DMS153 treated with DMSO at 0.1 percent for 48 hours (cell line): Measurements from ENCODE around the gene SMAD7.
A peak's percentile ranks its signal among the peaks of the same experiment; 100 is the strongest.

ENCODE experiments used
- DNase-seq: peaks from one replicate; lab custom pipeline; 2025; ENCODE audit not compliant: unreplicated experiment; lab: John Stamatoyannopoulos, UW

Gene SMAD7

DNA sequence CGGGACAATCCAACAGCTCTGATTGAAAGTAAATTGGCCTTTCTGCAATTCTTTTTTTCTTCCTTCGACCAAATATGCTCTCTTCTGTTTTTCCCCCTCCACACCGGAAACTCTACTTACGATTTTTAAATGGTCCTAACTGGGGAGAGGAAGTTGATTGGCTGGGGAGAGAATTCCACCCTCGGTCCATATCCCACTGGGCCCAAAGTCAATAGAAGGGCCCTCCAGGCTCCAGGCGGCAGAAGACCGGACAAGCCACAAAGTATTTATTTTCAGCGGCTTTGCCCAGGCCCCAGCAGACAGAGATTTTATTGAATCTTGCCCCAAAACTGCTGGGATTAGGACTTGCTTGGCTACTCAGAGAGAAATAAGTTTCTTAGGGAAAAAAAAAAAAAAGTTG lies 37.1 kb upstream of the SMAD7 start:
- no peak for DNase-seq

DNA sequence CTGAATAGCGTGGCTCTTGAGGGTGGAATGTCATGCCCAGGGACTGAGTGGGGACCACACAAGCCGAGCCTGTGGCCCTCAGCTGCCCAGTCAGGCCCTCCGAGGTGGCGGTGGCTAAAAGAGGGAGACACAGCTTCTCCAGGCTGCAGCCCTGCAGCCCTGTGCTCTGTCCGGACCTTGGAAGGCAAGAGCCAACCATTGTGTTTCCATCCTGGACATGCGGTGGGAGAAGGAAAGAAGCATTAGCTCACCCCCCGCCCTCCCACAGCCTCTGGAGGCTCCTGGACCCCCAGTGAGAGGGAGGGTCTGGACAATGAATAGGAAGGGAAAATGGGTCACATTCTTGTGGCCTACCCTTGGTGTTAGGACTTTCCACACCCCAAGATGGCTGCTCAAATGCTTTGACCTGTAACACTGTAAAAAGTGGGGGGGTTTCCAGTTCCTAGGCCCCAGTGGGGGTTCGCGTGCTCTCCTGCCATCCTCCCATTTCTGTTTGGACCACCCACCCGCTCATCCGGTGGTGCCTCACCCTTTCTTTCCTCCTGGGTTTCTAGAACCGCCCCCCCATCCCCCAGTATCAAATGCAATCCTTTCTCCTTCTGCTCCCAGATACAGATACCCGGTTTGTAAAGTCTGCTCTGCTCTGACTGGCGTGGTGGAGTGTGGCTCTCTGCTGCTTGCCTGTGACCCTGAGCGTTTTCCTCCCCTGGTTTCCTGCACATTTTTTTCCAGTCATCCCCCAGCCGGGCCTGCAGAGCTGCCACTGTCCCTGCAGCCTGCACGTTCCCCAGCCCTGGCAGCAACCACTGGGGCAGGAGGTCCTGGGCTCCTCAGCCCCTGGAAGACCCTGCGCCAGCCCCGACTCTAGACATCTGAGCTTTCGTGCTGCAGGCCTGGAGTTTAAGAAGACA lies 36.3 kb upstream of the SMAD7 start:
- DNase-seq = no peak

DNA sequence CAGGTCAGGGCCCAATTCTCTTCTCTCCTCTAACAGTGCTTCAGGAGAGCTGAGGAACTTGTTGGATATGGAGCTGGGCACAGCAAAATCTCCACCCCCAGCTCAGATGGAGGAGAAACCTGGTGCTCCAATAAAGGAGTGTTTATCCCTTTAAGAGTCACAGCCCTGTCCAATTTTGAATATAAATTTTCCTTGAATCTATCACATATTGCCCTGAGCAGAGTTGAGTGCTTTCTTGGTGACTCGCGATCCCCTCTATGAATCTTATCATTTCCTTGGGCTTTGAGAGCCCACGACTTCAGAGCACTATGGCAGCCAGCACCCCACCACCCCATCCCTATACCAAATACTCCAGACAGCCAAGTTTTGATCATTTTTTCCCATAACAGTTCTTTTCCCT lies 34.4 kb upstream of the SMAD7 start:
- no peak for DNase-seq

DNA sequence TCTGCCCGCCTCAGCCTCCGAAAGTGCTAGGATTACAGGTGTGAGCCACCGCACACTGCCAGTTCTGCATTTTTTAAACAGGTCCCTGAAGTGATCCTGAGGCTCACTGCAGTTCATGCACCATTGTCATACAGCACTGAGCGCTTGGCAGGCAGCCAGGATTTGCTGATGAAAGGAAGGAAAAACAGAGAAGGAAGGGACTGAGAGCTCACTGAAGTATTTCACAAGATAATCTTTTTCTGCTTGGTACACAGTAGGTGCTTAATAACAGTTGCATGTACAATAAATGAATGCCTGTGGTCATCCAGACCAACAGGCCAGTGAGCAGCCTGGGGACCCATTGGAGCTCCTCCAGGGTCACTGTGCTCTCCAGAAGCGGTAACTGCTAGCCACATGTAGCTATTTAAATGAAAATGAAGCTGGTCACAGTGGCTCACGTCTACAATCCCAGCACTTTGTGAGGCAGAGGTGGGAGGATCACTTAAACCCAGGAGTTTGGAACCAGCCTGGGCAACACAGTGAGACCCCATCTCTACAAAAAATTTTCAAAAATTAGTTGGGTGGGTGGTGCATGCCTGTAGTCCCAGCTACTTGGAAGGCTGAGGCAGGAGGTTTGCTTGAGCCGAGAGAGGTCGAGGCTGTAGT lies 33.1 kb upstream of the SMAD7 start:
- DNase-seq = peak; percentile 50

DNA sequence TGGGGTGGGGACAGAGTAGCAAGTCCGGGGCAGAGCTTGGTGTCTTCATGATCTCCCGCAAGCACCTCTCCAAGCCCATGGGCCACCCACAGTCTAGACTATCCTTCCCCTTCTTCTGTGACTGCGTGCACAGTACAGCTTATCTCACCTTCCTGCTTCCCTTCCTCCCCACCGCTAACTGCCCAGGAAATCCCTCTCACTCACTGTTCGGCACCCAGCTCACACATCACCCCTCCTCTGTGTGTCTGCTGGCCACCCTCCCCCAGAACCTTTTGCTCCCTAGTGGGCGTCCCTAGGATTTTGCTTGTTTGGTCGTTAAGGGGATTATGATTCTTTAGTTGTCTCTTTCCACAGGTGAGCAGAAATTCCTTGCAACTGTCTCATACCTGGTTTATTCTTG lies 31.5 kb upstream of the SMAD7 start:
- DNase-seq = no peak

DNA sequence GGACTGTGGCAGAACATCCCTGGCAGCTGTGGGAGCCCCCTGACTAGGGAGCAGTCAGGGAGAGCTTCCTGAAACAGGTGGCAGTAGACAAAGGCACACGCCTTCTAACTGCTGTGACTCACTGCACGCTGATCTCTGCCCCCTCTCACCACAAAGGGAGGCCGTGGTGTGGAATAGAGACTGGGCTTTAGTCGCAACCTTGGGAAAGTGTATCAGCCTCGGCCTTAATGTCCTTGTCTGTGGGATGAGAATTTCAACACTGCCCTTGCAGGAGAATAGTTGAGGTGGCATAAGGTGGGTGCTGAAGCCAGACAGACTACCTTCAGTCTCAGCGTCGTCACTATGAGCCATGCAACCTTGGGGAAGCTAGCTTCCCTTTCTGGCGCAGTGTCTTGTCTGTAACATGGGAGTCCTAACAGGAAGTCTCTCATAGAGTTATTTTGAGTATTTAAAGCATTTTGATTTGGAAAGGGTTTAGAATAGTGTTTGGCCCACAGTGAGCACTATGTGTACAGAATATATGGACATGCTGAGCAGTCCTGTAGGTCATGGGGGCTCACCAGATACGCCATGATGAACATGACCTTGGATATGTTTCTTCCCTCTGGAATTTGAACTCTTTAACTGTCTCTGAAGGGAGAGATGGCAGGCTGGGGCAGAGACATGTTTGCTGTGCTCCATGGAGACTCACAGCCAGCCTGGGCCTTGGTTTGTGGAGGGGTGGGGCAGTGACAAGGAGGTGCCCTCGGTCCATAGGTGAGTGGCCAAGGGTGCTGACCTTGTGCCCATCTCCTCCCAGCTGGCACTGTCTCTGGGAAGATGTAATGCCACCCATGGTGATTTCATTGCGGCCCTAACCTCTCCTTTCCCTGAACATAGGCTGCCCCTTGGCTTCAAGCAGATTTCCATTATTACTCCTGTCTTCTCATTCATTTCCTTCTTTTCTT lies 29.5 kb upstream of the SMAD7 start:
- no peak for DNase-seq

DNA sequence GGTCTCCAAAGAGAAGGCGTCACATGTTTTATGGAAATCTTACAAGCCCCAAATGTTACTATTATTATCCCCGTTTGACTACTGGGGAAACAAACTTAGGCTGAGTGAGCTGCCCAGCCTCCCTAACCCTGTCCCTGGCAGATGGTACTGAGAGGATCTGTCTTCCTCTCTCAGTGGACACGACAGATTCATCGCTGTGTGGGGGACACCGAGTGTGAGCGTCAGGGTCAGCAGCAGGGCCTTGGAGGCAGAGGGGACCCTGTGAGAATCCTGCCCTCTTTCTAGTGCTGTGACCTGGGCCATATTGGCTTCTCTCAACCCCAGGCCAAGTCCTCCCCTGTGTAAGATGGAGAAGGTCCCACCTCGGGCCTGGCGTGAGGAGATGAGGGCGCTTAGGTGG lies 27.1 kb upstream of the SMAD7 start:
- DNase-seq = no peak

DNA sequence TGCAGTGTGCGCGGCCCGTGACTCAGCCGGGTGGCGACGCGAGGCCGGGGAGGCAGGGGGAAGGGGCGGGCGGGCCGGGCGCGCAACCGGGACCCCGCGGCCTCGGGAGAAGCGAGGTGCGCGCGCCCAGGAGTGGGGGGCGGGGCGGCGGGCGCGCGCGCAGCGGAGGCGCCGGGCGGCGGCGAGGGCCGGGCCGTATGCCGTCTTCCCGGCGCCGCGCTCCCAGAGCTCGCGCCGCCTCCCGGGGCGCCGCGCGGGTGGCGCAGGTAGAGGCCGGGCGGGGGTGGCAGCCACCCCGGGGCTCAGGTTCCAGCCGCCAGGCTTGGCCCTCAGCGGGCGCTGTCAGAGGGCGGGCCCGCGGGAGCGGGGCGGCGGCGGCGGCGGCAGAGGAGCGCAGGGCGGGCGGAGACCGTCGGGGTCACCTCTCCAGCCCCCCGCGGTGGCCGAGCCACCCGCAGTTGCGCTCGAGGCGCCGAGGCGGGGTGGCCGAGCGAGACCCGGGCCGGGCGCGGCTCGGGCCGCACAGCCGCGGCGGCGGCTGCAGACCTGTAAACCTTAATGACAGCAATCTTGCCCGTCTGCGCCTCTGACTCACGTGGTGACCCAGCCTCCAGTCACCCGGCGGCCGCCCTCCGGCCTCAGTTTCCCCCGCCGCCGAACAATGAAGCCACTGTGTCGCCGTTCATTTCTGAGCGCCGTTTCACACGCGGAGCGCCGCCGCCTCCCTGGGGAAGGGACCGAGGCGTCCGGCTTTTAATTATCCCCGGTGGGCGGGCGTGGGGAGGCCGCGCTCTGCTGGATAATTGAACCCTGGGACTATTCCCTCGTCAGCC lies 25.3 kb upstream of the SMAD7 start:
- DNase-seq = peak; percentile 51

DNA sequence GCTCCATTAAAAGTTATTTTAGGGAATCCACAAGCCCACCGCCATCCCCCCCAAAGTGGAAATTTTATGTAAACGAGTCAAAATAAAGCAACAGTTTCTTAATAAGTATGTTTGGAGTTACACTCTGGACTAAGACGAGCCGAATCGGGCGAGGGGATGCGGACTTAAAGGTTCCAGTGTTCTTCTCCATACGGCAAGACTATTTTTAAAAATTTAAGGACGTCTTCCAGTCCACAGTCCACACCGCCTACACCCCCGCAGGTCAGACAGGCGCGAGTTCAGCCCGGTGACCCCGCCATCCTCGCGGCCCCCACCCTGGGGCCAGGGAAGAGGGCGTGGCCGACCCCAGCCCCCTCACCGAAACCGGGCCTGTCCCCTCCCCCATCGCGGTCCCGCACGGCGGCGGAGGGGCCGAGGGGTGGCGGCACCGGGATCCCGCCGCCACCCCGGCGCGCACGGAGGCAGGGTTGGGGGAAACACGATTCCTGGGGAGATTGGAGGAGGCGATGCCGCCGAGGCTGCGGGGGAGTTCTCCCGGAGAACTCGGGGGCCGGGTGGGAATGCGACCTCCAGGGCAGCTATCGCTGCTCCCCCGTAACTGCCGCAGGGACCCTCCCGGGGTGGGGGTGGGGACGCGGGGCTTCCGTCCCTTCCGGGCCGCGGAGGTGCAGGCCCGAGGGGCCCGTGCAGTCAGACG lies 24.5 kb upstream of the SMAD7 start:
- no peak for DNase-seq

DNA sequence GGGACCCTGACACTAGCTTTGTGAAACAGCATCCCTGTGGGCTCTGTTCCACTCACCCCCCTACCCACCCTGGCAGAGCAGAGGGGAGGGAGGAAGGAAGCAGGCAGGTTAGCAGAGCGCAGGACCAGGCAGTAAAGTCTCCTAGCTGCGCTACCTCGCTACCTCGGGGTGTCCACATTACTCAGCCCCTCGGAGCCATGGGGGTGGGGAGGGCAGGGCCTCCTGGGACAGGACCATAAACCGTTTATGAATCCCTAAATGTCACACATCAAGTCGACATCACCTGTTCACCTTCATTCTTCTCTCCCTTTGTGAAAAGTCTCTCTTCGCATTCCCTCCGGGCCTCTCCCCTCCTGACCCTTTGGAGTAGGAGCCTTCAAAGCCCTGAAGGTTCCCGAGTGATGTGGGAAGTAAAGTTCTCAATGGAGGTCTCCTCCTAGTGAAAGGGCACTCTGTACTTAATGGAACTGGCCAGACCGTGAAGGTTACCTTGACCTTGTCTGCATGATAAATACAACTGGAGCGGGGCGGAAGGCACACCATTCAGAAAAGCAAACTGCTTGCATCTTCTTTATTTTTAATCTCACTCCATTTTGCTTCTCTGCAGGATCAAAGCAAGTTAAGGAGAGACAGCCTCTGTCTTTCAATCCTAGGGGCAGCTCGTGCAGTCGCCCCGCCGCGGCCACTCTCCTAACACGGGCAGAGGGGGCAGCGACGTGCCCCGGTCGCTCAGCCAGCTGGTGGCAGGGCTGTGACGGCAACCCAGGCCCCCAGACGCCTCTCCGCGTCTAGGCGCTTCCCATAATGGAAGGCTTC lies 23.7 kb upstream of the SMAD7 start:
- DNase-seq = no peak

DNA sequence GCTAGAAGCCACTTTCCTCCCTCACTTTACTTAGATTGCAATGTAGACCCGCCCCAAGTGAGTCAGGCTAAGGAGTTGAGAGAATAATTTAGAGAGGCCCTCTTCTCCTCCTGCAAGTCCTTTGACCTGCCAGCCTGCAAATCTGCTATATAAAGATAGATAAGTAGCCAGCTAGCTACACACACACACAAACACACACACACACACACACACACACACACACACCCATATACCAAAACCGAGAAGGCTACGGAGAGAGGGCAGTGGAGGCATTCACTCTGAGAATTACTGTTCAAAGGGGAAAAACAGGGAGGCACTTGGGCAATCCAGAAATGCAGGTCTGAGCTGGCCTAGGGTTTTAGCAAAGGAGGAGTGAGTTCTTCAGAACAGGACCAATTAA lies 23.0 kb upstream of the SMAD7 start:
- no peak for DNase-seq

DNA sequence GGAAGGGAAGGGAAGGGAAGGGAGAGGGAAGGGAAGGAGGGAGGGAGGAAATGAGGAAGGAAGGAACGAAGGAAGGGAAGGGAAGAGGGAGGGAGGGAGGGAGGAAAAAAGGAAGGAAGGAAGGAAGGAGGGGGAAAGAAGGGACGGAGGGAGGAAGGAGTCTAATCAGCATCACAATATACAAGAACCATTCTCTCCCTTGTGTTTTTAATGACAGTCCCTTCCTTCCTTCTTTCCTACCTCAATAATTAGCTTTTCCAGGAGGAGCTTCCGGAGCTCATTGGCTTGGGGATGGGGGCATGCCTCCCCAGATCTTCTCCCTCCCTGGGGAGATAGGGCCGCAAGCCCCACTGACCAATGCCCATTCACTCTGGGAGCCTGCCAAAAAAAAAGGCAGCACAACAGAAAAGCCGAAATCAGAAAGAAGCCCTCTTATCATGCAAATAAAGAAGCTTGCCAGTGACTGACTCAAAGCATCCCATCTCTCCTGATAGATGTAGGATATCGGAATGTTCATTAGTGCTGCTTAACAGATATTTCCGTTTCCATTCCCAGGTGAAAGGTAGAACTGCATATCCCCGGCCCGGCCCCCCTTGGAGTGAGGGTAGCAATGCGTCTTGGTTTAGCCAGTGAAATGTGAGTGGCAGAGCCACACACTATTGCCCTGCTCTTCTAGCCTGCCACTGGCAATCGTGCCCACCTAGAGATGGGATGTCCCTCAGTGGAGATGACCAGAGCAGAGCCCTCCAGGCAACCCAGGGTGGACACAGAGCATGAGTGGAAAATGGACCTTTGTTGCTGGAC lies 17.8 kb upstream of the SMAD7 start:
- no peak for DNase-seq

DNA sequence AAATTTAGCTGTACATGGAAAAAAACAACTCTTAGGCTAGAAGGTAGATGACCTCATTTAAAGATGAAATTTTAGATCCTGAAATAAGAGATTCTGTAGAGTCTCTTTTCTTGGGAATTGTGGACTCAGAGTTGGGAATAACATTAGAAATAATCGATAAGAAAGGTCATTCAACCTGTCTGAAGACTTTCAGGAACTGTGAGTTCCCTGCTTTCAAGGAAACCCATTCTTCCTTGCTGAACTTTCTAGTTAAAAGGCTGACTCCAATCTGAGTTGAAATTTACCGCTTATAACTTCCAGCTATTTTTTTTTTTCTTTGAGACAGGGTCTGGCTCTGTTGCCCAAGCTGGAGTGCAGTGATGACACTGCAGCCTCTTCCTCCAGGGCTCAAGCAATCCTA lies 16.8 kb upstream of the SMAD7 start:
- DNase-seq = no peak

DNA sequence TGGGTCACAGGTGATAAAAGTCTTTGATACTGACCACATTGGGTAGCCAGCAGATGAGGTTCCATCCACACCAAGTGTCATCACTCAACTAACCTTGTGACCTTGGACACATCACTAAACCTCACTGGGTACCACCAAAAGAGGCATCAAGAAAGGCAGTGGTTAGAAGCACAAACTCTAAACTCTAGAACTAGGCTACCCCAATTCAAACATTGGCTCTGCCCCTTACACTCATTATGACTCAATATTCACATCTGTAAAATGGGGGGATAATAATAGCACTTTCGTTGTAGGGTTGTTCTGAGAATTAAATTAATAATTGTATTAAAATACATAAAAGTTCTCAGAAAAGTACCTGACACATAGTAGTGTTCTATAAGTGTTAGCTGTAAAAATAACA lies 15.8 kb upstream of the SMAD7 start:
- no peak for DNase-seq

DNA sequence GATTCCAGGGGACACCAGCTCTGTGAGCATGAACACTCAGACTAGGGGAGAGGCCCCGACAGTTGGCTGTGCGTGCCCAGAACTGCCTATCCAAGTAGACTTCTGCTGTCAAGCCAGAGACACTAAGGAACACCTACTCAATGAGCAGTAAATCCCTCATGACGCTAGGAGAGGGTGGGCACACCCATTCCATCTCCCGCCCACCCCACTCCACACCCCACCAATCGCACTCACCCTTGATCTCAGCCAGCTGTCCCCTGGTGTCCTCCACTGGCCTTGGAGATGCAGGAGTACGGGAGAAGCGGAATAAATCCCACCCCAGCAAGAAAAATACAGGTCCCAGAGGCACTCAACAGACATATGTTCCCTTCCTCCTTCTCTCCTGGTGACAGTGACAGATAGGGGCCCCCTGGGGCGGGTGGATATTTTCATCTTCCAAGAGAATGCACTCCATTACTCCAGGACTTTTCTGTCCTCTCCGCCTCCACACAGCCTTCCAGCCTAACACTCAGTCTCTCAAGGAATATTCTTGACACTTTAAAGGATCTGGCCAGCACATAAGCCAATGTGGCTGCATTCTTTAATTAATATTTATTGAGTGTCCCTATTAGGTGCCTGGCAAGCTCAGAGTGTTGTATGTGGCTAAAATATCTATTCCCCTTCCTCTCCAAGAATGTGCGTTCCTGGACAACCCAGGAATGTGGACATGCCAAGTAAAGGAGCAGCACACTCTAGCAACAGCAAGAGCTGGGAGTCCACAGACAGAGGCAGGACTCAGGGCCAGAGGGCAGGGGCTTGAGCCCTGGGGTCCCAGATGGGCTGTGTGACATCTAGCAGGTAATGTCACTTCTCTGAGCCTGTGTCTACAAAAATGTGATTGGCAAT lies 13.1 kb upstream of the SMAD7 start:
- DNase-seq = no peak

DNA sequence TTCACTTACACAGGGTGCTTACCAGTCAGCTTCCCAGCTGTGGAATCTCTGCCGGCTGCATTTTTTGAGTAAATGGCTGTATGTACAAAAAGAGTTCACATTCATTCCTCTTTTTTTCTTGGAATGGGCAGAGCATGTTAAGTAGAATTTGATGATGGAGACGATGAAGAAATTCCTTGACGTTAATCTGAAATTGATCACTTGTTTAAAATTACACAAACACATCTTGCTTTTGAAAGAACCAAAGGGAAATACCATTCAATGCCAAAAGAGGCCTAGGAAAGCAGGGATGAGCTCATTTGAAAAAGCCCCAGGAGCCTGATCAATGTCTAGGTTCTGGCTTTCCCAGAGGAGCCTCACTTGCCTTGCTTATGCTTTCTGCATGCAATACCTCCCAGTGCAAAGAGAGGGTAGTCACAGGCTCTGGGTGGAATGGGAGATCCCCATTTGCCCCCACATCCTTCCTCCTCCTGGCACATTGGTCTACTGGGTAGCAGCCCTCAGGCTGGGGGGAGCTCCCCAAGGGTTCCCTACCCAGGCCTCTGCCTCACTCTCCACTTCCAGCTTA lies 12.3 kb upstream of the SMAD7 start:
- no peak for DNase-seq
